ENCODE data around the gene FBXO11. TPM values are rescaled to one million over a fixed set of nuclear protein-coding genes. Genes with fewer than 3 reads are reported as not detected.
A peak's percentile ranks its signal among the peaks of the same experiment; 100 is the strongest.

Gene FBXO11
- total RNA-seq, 1 donor from 2014 or later: 15.1 TPM

DNA sequence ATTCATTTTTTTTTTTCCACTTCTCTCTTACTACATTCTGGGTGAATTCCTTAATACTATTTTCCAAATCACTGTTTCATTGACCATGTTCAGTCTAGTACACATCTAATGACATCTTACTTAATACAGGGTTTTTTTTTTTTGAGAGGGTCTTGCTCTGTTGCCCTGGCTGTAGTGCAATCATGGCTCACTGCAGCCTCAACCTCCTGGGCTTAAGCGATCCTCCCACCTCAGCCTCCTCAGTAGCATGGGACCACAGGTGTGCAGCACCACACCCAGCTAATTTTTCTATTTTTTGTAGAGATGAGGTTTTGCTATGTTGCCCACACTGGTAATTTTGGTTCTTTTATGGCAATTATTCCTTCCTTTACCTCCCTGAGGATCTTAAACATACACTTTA lies 29.4 kb downstream of the FBXO11 start:
- intact Hi-C loops (cut with DNase I): no loop called here
- no peak overlapping the region for H3K27ac ChIP-seq
- H3K9me3 ChIP-seq: no peaks in the 10 kb centered on the region
- peaks cover 0 to 5% of the 10 kb centered on the region in 2 donors for H3K4me1 ChIP-seq
- no peak overlapping the region for H3K4me3 ChIP-seq
- H3K27me3 ChIP-seq: no peaks in the 10 kb centered on the region
- H3K36me3 ChIP-seq: peaks cover 0 to 6% of the 10 kb centered on the region in 2 donors
- DNase-seq (ENCODE audit: low spot score in 2 of 2): no peak
- TF ChIP-seq, protein P1, sequence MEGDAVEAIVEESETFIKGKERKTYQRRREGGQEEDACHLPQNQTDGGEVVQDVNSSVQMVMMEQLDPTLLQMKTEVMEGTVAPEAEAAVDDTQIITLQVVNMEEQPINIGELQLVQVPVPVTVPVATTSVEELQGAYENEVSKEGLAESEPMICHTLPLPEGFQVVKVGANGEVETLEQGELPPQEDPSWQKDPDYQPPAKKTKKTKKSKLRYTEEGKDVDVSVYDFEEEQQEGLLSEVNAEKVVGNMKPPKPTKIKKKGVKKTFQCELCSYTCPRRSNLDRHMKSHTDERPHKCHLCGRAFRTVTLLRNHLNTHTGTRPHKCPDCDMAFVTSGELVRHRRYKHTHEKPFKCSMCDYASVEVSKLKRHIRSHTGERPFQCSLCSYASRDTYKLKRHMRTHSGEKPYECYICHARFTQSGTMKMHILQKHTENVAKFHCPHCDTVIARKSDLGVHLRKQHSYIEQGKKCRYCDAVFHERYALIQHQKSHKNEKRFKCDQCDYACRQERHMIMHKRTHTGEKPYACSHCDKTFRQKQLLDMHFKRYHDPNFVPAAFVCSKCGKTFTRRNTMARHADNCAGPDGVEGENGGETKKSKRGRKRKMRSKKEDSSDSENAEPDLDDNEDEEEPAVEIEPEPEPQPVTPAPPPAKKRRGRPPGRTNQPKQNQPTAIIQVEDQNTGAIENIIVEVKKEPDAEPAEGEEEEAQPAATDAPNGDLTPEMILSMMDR (IDR thresholded peaks at IDR 0.05): no peak

DNA sequence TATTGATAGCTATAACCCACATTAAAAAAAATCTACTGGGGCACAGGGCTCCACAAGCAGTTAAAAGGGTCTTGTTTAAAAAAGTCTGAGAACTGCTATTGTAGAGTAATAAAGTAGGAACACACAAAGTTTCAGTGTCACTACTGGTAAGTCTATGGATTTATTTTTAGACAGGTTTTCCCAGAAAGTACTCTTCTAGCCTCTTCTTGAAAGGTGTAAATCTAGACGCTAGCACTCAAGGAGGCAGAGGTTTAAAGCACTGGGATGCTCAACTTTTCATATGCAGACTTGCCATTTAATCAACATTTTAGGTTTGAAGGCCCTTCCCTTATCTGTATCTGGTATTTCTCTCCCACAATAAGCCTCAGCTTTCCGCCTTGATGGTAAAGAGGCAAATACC lies 33.4 kb downstream of the FBXO11 start:
- DNase-seq (ENCODE audit: low spot score in 2 of 2): no peak
- Histone ChIP-seq H3K27ac (no peak overlapping the region), H3K36me3 (peaks cover 0 to 9% of the 10 kb centered on the region in 2 donors), H3K4me1 (peaks cover 0 to 9% of the 10 kb centered on the region in 2 donors), H3K9me3 (no peaks in the 10 kb centered on the region), H3K4me3 (no peak overlapping the region), H3K27me3 (no peaks in the 10 kb centered on the region)
- TF ChIP-seq, protein P1 (IDR thresholded peaks at IDR 0.05): no peak
- intact Hi-C loops (cut with DNase I): no loop called here

DNA sequence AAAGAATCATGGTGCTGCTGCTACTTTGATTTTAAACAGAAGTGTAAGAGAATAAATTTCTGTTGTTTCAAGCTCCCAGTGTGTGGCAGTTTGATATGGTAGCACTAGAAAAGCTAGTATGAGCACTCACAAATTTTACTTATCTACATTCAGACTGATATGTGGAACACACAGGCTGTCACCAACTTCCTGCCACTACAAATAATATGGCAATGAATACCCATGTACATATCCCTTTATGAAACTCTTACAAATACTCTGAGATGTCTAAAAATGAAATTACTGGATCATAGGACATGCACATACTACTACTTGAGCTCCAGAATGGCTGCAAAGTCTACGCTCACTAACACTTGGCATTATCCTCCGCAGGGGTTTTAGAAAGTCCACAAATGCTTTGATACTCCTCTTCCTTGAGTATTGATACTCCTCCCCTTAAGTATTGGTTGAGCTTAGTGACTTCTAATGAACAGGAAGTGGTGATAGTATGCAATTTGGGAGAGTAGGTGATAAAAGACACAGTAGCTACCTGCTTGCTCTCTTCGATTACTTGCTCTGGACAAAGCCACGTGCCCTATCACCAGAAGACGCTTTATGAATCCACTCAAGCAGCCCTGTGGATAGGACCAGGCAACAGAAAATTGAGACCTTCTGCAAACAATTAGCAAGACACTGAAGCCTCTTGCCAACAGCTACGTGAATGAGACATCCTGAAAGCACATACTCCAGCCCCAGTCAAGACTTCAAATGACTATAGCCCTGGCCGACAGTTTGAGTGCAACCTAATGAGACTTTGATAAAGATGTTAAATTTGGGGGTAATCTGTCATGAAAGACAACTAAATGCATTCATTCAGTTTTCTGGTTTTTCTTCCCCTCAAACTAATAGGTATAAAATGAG lies 35.4 kb downstream of the FBXO11 start:
- no peak overlapping the region for H3K4me3 ChIP-seq
- no peaks in the 10 kb centered on the region for H3K9me3 ChIP-seq
- no peak for DNase-seq (ENCODE audit: low spot score in 2 of 2)
- H3K27me3 ChIP-seq: no peaks in the 10 kb centered on the region
- intact Hi-C loops (cut with DNase I): no loop called here
- TF ChIP-seq, protein P1 (IDR thresholded peaks at IDR 0.05): no peak
- peaks cover 0 to 9% of the 10 kb centered on the region in 2 donors for H3K36me3 ChIP-seq
- peaks cover 2 to 13% of the 10 kb centered on the region in 2 donors for H3K4me1 ChIP-seq
- H3K27ac ChIP-seq: peak overlapping the region in 1 of 2 donors; percentile 30

DNA sequence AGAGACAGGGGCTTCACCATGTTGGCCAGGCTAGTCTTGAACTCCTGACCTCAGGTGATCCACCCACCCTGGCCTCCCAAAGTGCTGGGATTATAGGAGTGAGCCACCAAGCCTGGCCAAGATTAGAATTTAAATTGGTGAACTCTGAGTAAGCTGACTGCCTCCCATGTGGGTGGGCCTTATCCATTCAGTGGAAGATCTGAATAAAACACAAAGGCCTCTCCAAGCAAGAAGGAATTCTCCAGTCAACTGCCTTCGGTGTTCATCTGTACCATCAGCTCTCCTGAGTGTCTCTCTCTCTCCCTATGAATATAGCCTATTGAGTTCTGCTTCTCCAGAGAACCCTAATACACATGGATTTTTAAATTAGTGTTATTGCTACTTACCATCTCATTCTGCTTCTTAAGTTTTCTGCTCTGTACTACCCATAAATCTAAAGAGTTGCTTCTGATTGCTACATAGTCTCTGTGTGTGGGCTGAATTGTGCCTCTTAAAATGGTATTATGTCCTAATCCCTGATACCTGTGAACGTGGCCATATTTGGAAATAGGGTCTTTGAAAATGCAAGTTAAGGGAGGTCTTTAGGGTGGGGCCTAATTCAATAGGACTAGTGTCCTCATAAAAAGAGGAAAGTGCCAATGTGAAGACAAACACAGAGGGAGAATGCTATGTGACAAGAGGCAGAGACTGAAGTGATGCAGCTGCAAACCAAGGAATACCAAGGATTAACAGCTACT lies 36.3 kb downstream of the FBXO11 start:
- DNase-seq (ENCODE audit: low spot score in 2 of 2): no peak
- Histone ChIP-seq H3K27ac (peak overlapping the region; percentile 30 to 42), H3K27me3 (no peaks in the 10 kb centered on the region), H3K4me1 (peaks cover 2 to 16% of the 10 kb centered on the region in 2 donors), H3K36me3 (peaks cover 0 to 9% of the 10 kb centered on the region in 2 donors), H3K4me3 (no peak overlapping the region), H3K9me3 (no peaks in the 10 kb centered on the region)
- TF ChIP-seq, protein P1 (IDR thresholded peaks at IDR 0.05): no peak
- intact Hi-C loops (cut with DNase I): loop anchor here (2.0 kb wide), 1 partner anchor 33 kb away; no protein-coding TSS in a partner anchor

DNA sequence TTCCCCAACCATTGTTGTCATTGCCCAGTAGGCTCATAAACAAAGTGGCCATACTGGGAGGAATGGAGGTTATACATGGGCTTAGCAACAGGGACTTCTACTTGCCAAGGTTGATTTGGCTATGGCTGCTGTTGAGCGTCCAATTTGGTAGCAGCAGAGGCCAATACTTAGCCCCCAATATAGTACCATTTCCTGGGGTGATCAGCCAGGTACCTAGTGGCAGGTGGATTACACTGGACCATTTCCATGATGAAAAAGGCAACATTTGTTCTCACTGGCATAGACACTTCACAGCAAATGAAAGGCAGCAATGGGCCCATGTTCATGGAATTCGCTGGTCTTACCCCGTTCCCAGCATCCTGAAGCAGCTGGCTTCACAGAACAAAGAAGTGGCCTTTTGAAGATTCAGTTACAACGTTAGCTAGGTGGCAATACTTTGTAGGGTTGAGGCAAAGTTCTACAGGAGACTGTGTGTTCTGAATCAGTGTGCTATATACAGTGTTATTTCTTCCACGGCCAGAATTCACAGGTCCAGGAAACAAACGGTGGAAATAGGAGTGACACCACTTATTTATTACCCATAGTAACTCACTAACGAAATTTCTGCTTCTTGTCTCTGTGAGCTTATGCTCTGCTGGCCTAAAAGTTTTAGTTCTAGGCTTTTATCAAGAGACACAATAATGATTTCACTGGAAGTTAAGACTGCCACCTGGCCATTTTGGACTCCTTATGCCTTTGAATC lies 37.5 kb downstream of the FBXO11 start:
- TF ChIP-seq, protein P1 (IDR thresholded peaks at IDR 0.05): no peak
- peaks cover 2 to 13% of the 10 kb centered on the region in 2 donors for H3K4me1 ChIP-seq

More for the DNA sequence above, 37.5 kb downstream of the FBXO11 start:
- Histone ChIP-seq H3K27me3 (no peaks in the 10 kb centered on the region), H3K27ac (peak overlapping the region; percentile 2 to 42), H3K4me3 (no peak overlapping the region), H3K9me3 (no peaks in the 10 kb centered on the region), H3K36me3 (peaks cover 0 to 9% of the 10 kb centered on the region in 2 donors)
- DNase-seq (ENCODE audit: low spot score in 2 of 2): no peak
- intact Hi-C loops (cut with DNase I): loop anchor here (2.0 kb wide), 1 partner anchor 34 kb away; no protein-coding TSS in a partner anchor
